ENCODE measurements around the gene SP3. TPM values are rescaled to one million over a fixed set of nuclear protein-coding genes. Genes with fewer than 3 reads are reported as not detected.

SP3 gene
- total and polyA plus RNA-seq, 9 of the 15 experiments (the other 6 are each of a cell fraction or from before 2014, with no cell fraction given): 12.0 to 106 (median 74.9) TPM

DNA sequence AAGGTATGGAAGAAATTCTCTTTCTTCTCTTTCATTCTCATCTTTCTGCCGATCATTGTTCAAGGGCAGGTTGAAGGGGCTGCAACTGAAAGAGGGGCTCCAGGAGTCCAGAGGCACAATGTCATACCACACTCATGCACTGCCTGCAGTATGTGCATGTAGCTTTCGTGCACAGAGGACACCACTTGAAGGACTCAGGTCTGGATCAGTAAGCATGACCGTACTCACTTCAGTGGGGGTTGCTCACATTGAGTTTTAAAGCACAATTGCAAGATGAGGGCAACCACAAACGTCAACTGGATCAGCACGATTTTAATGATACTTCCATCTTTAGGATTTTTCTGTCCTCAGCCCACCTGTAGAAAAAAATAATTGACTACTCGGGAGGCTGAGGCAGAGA, 84.6 kb downstream of the SP3 start (continued):
- no peak for TF ChIP-seq MGA (IDR thresholded peaks at IDR 0.05)
- no peak for TF ChIP-seq EP300 (IDR thresholded peaks at IDR 0.05; ENCODE audit: low read length)
- TF ChIP-seq KLF16 (IDR thresholded peaks at IDR 0.05): no peak
- no peak for TF ChIP-seq HDAC2 (IDR thresholded peaks at IDR 0.05)
- no peak for TF ChIP-seq BRD4 (IDR thresholded peaks at IDR 0.05)
- TF ChIP-seq ZNF280A (IDR thresholded peaks at IDR 0.05; ENCODE audit: low read depth, partially characterized antibody): no peak
- no peak for TF ChIP-seq USF1 (CRISPR knock-in tag; IDR thresholded peaks at IDR 0.05)
- TF ChIP-seq ELF2 (CRISPR knock-in tag; IDR thresholded peaks at IDR 0.05): no peak
- TF ChIP-seq, protein P1, sequence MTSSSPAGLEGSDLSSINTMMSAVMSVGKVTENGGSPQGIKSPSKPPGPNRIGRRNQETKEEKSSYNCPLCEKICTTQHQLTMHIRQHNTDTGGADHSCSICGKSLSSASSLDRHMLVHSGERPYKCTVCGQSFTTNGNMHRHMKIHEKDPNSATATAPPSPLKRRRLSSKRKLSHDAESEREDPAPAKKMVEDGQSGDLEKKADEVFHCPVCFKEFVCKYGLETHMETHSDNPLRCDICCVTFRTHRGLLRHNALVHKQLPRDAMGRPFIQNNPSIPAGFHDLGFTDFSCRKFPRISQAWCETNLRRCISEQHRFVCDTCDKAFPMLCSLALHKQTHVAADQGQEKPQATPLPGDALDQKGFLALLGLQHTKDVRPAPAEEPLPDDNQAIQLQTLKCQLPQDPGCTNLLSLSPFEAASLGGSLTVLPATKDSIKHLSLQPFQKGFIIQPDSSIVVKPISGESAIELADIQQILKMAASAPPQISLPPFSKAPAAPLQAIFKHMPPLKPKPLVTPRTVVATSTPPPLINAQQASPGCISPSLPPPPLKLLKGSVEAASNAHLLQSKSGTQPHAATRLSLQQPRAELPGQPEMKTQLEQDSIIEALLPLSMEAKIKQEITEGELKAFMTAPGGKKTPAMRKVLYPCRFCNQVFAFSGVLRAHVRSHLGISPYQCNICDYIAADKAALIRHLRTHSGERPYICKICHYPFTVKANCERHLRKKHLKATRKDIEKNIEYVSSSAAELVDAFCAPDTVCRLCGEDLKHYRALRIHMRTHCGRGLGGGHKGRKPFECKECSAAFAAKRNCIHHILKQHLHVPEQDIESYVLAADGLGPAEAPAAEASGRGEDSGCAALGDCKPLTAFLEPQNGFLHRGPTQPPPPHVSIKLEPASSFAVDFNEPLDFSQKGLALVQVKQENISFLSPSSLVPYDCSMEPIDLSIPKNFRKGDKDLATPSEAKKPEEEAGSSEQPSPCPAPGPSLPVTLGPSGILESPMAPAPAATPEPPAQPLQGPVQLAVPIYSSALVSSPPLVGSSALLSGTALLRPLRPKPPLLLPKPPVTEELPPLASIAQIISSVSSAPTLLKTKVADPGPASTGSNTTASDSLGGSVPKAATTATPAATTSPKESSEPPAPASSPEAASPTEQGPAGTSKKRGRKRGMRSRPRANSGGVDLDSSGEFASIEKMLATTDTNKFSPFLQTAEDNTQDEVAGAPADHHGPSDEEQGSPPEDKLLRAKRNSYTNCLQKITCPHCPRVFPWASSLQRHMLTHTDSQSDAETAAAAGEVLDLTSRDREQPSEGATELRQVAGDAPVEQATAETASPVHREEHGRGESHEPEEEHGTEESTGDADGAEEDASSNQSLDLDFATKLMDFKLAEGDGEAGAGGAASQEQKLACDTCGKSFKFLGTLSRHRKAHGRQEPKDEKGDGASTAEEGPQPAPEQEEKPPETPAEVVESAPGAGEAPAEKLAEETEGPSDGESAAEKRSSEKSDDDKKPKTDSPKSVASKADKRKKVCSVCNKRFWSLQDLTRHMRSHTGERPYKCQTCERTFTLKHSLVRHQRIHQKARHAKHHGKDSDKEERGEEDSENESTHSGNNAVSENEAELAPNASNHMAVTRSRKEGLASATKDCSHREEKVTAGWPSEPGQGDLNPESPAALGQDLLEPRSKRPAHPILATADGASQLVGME (CRISPR knock-in tag; IDR thresholded peaks at IDR 0.05): no peak

Measured in K562 (cell line).